GM10248 (cell line): ENCODE data around the gene FAM53B.

Experiments
- CTCF ChIA-PET: fragments of 300-600 bp; sonication (Branson Sonifier 250); formaldehyde crosslinking; extraction: SDS; loops from one replicate; lab custom pipeline; 2021; ENCODE audit warnings: antibody characterized with exemption; lab: Yijun Ruan, JAX
- POLR2A ChIA-PET: fragments of 350-650 bp; sonication (Branson Sonifier 250); formaldehyde crosslinking; extraction: SDS; loops from one replicate; lab custom pipeline; 2020; ENCODE audit warnings: antibody characterized with exemption; lab: Yijun Ruan, JAX
- DNase-seq: peaks from one replicate; pipeline ENCODE4 v3.0.0; 2012; ENCODE audit errors: extremely low spot score
- CTCF ChIP-seq: IDR thresholded peaks from 2 replicates; pipeline ENCODE4 v1.5.1; 2012; ENCODE audit warnings: mild to moderate bottlenecking, low read depth; ENCODE audit errors: extremely low read depth, missing control alignments, control extremely low read depth

FAM53B gene

GRCh38 chr10:124605856-124606812 lies 138.0 kb downstream of the FAM53B start:
- POLR2A ChIA-PET: no interaction called here
- CTCF ChIA-PET: no interaction called here
- DNase-seq: no peak
- no peak for TF ChIP-seq CTCF

DNA sequence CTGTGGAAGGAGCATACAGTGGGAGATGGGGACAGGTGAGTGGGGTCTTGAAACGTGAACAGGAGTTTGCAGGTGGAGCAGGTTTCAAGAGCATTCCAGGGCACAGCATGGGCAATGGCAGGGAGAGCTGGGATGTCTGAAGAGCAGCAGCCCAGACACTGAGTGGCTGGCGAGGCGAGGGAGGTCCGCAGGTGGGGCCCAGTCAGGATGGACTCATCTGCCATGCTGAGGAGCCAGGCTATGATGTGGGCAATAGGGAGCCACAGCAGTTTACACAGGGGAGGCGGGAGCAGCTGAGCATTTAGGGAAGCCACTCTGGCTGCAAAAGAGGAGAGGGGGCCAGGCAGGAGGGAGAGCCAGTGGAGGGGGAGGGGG lies 138.7 kb downstream of the FAM53B start:
- CTCF ChIA-PET: no interaction called here
- POLR2A ChIA-PET: no interaction called here
- TF ChIP-seq CTCF: no peak
- no peak for DNase-seq

DNA sequence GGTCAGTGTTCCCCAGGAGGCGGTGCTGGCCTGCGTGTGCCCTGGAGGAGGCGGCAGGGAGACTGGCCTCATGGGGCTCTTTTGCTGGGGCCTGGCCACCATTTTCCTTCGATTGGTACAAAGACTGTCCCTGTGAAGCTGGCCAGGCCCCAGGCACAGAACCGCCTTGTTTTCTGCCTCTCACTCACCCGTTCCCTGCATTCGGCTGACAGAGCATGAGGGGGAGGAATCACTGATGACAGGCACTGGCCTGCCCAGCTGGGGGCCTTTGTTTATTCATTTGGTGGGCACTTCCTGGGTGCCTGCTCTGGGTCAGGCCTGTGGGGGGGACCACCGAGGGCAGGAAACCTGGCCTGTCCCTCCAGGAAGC lies 139.2 kb downstream of the FAM53B start:
- POLR2A ChIA-PET: no interaction called here
- no peak for DNase-seq
- no peak for TF ChIP-seq CTCF
- CTCF ChIA-PET: no interaction called here

- no peak for DNase-seq
- no peak for TF ChIP-seq CTCF
- POLR2A ChIA-PET: interaction anchor here (0.5 kb wide), 1 partner anchor 108 kb away, joined by 3 read pairs; no protein-coding TSS in a partner anchor
- CTCF ChIA-PET: interaction anchor here (1.0 kb wide), 1 partner anchor 137 kb away, joined by 3 read pairs; no protein-coding TSS in a partner anchor
These were observed 139.8 kb downstream of the FAM53B start for GRCh38 chr10:124604214-124605000.

- no peak for DNase-seq
- POLR2A ChIA-PET: no interaction called here
- no peak for TF ChIP-seq CTCF
- CTCF ChIA-PET: interaction anchor here (1.0 to 1.2 kb wide), 2 partner anchors 138 to 153 kb away, joined by 3 read pairs; no protein-coding TSS in a partner anchor
These were observed 140.6 kb downstream of the FAM53B start for GRCh38 chr10:124603376-124604213.

GRCh38 chr10:124602646-124603365 lies 141.4 kb downstream of the FAM53B start:
- ChIA-PET POLR2A (no interaction called here), CTCF (interaction anchor here (1.2 kb wide), 2 partner anchors 10 to 153 kb away, joined by 3 to 4 read pairs; no protein-coding TSS in a partner anchor)
- DNase-seq: no peak
- no peak for TF ChIP-seq CTCF
